ENCODE results near the gene LTBP4. TPM values are rescaled to one million over a fixed set of nuclear protein-coding genes. Genes with fewer than 3 reads are reported as not detected.

Gene LTBP4
- total RNA-seq, 4 donors from 2014 or later: 199 to 369 (median 320) TPM

GRCh38 chr19:40639638-40639982, 38.4 kb downstream of the LTBP4 start:
- peaks cover 0 to 32% (median 12%) of the 10 kb centered on the region in 3 donors for H3K4me1 ChIP-seq
- 55 to 90% methylated on average over 2 to 6 of the region's 6 CpGs for WGBS, 2 donors (ENCODE audit: low coverage in 1 of 2)
- TF ChIP-seq POLR2A (IDR thresholded peaks at IDR 0.05) (no peak), POLR2AphosphoS5 (IDR thresholded peaks at IDR 0.05) (no peak), EP300 (IDR thresholded peaks at IDR 0.05) (no peak), CTCF (IDR thresholded peaks at IDR 0.05) (no peak)
- H3K27ac ChIP-seq: peak overlapping the region in 2 of 4 donors; percentile 71 to 83
- no peak overlapping the region for H3K4me3 ChIP-seq
- no peaks in the 10 kb centered on the region for H3K27me3 ChIP-seq
- ATAC-seq: peak; percentile 15
- H3K9me3 ChIP-seq: no peaks in the 10 kb centered on the region
- no peaks in the 10 kb centered on the region for H3K36me3 ChIP-seq

GRCh38 chr19:40640744-40641143, 39.6 kb downstream of the LTBP4 start:
- 4% methylated on average over 3 of the region's 5 CpGs; no CpG with 5 or more reads in 1 of the 2 donors for WGBS, 2 donors (ENCODE audit: low coverage in 1 of 2)
- no peaks in the 10 kb centered on the region for H3K36me3 ChIP-seq
- H3K4me1 ChIP-seq: peaks cover 0 to 41% (median 16%) of the 10 kb centered on the region in 3 donors
- H3K27me3 ChIP-seq: no peaks in the 10 kb centered on the region
- TF ChIP-seq EP300 (IDR thresholded peaks at IDR 0.05): no peak
- TF ChIP-seq POLR2A (IDR thresholded peaks at IDR 0.05): no peak
- no peak for TF ChIP-seq POLR2AphosphoS5 (IDR thresholded peaks at IDR 0.05)
- TF ChIP-seq CTCF (IDR thresholded peaks at IDR 0.05): no peak
- no peak overlapping the region for H3K4me3 ChIP-seq
- ATAC-seq: no peak
- H3K9me3 ChIP-seq: no peaks in the 10 kb centered on the region
- peak overlapping the region in 3 of 4 donors; percentile 66 to 83 (median 71) for H3K27ac ChIP-seq

GRCh38 chr19:40641281-40641680, 40.1 kb downstream of the LTBP4 start:
- no peaks in the 10 kb centered on the region for H3K9me3 ChIP-seq
- WGBS, 2 donors (ENCODE audit: low coverage in 1 of 2): 32 to 50% methylated on average over 5 to 6 of the region's 7 CpGs
- H3K27ac ChIP-seq: peak overlapping the region in 3 of 4 donors; percentile 47 to 83 (median 71)
- H3K4me3 ChIP-seq: no peak overlapping the region
- no peak for TF ChIP-seq POLR2A (IDR thresholded peaks at IDR 0.05)
- TF ChIP-seq EP300 (IDR thresholded peaks at IDR 0.05): no peak
- no peak for TF ChIP-seq POLR2AphosphoS5 (IDR thresholded peaks at IDR 0.05)
- no peak for TF ChIP-seq CTCF (IDR thresholded peaks at IDR 0.05)
- no peaks in the 10 kb centered on the region for H3K36me3 ChIP-seq
- peaks cover 0 to 44% (median 17%) of the 10 kb centered on the region in 3 donors for H3K4me1 ChIP-seq
- no peaks in the 10 kb centered on the region for H3K27me3 ChIP-seq
- ATAC-seq: no peak

- Histone ChIP-seq H3K27me3 (no peaks in the 10 kb centered on the region), H3K4me1 (peaks cover 0 to 51% (median 23%) of the 10 kb centered on the region in 3 donors), H3K9me3 (no peaks in the 10 kb centered on the region), H3K36me3 (no peaks in the 10 kb centered on the region), H3K4me3 (no peak overlapping the region), H3K27ac (peak overlapping the region in 3 of 4 donors; percentile 47 to 83 (median 71))
- no peak for ATAC-seq
- TF ChIP-seq POLR2A (IDR thresholded peaks at IDR 0.05) (no peak), EP300 (IDR thresholded peaks at IDR 0.05) (no peak), CTCF (IDR thresholded peaks at IDR 0.05) (no peak), POLR2AphosphoS5 (IDR thresholded peaks at IDR 0.05) (no peak)
- WGBS, 2 donors (ENCODE audit: low coverage in 1 of 2): 97% methylated on average over 11 of the region's 18 CpGs; no CpG with 5 or more reads in 1 of the 2 donors
Observed at GRCh38 chr19:40642051-40642706, 41.0 kb downstream of the LTBP4 start.

GRCh38 chr19:40642757-40643305, 41.7 kb downstream of the LTBP4 start:
- no peak for TF ChIP-seq EP300 (IDR thresholded peaks at IDR 0.05)
- no peak for TF ChIP-seq POLR2AphosphoS5 (IDR thresholded peaks at IDR 0.05)
- no peak for TF ChIP-seq CTCF (IDR thresholded peaks at IDR 0.05)
- no peak for TF ChIP-seq POLR2A (IDR thresholded peaks at IDR 0.05)
- 56% methylated on average over 8 of the region's 8 CpGs; no CpG with 5 or more reads in 1 of the 2 donors for WGBS, 2 donors (ENCODE audit: low coverage in 1 of 2)

More at GRCh38 chr19:40642757-40643305, 41.7 kb downstream of the LTBP4 start:
- Histone ChIP-seq H3K4me1 (peaks cover 0 to 51% (median 23%) of the 10 kb centered on the region in 3 donors), H3K4me3 (no peak overlapping the region), H3K27ac (peak overlapping the region in 2 of 4 donors; percentile 7 to 83), H3K9me3 (no peaks in the 10 kb centered on the region), H3K27me3 (no peaks in the 10 kb centered on the region), H3K36me3 (no peaks in the 10 kb centered on the region)
- no peak for ATAC-seq

All from gastroesophageal sphincter (tissue), 4 donors.